Erythroblast (primary cell): Measurements from ENCODE around the gene COL13A1.

ENCODE experiments used
- GATA1 ChIP-seq: IDR thresholded peaks from 2 replicates; pipeline ENCODE4 v1.6.1; 2011; ENCODE audit warnings: low read depth, mild to moderate bottlenecking, control low read depth, low read length, moderate library complexity
- POLR2A ChIP-seq: IDR thresholded peaks from 2 replicates; pipeline ENCODE4 v1.6.1; 2011; ENCODE audit warnings: mild to moderate bottlenecking, low read length

DNA sequence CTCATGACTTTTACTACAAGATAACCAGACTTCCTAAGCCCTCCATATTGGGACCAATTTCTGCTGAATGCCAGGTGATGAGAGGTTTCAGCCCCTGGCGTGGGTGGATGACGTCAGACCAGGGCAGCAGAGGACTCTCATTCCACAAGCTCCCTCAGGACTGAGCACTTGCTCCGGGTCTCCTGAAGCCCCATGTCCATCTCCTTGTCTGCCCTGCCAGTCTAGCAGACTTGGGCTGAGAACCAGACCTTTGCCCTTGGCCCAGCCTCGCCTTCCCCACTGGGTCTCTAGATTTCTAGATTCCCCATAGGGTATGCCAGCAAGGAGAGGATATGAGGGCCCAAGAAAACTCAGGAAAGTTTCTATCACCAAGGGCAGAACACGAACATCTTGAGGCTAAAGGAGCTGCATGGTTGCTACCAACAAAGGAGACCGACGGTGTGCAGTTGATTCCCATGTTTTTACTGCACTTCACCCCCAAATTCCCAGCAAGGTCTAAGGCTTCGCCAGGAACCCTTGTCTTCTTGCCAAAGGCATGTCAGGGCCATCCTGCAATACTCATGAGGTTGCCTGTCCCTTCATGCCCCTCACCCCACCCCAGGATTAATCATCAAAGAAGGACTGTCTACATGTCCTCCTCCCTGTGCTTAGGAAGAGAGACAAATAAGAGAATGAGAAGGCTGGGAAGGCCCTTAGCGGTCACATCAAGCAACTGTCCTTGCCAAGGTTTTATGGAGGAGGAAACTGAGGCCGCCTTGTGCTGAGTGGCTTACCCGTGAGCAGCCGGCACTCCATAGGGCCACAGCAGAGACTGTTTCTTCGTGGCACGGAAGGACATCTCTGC, 154.4 kb downstream of the COL13A1 start:
- TF ChIP-seq POLR2A, result no peak
- TF ChIP-seq GATA1, result no peak
